Psoas muscle (tissue), 8 donors: ENCODE data around the gene HRH1. TPM values are rescaled to one million over a fixed set of nuclear protein-coding genes. Genes with fewer than 3 reads are reported as not detected.

Source experiments
- ATAC-seq, 4 donors: fragments of 200-7000 bp; cut with Tn5 transposase; one replicate each; pipeline ENCODE4 v1.9.1; 2020; ENCODE audit warnings: moderate library complexity in 3 of 4, mild to moderate bottlenecking in 2 of 4
- DNase-seq, 2 donors: peaks; one replicate each; pipeline ENCODE4 v3.0.0-alpha.2; 2020
- H3K27ac ChIP-seq: fragments of 200-600 bp; one replicate; pipeline ENCODE4 v1.8.0; 2022
- H3K27me3 ChIP-seq, 3 donors: fragments of 200-600 bp in 1 of 3; one replicate each; pipeline versions ENCODE4 v1.6.1 to v1.8.0; 2013 to 2022; ENCODE audit warnings: low read length in 2 of 3, mild to moderate bottlenecking in 2 of 3, moderate library complexity in 1 of 3; ENCODE audit not compliant: insufficient read depth in 3 of 3
- H3K36me3 ChIP-seq, 2 donors: fragments of 200-600 bp in 1 of 2; one replicate each; pipeline versions ENCODE4 v1.6.1 to v1.8.0; 2013 to 2022; ENCODE audit warnings: low read depth in 1 of 2, mild to moderate bottlenecking in 1 of 2, moderate library complexity in 1 of 2; ENCODE audit not compliant: insufficient read depth in 1 of 2
- H3K4me1 ChIP-seq: fragments of 200-600 bp; one replicate; pipeline ENCODE4 v1.8.0; 2022
- H3K4me3 ChIP-seq: fragments of 200-600 bp; one replicate; pipeline ENCODE4 v1.8.0; 2022; ENCODE audit warnings: mild to moderate bottlenecking
- H3K9me3 ChIP-seq: fragments of 200-600 bp; one replicate; pipeline ENCODE4 v1.8.0; 2022
- CTCF ChIP-seq: fragments of 200-600 bp; IDR thresholded peaks from one replicate; pipeline ENCODE4 v1.8.0; 2022; ENCODE audit warnings: antibody characterized with exemption
- WGBS, 3 donors: extraction: QIAGEN DNeasy Blood & Tissue Kit; methylation state at CpG; one replicate each; pipeline versions ENCODE4 v1.1.6 to v1.1.7; 2013; 5-methylcytosine and 5-hydroxymethylcytosine counted together
- intact Hi-C, 2 donors: fragments of 100-400 bp; cut with DNase I; formaldehyde crosslinking; loops; one replicate each; pipeline versions ENCODE4 v1.11.0 to v1.14.2; 2022
- polyA plus RNA-seq, 3 donors: library from polyadenylated mRNA; stranded (reverse); fragments of 200-250 nt; gene quantifications; one replicate each; pipeline ENCODE4 v1.2.3, GENCODE V29; 2013
- total RNA-seq, 4 donors: library from RNA; stranded (reverse); fragmentation: NEBNext Ultra II Directional in 2 of 4; extraction: Animal tissue kit (Norgen Biotek cat#: 25700) in 2 of 4; gene quantifications; one replicate each; pipeline versions ENCODE4 v1.2.1 to v1.2.4, GENCODE V29; 2021 to 2023
- donor health status: healthy with polysubstance abuse.
- donor health status: DM: no; HTN: no; CAD: no; lungs with moderate emphysema.
- donor health status: Bipolar disorder and iron deficiency.
- donor health status: healthy.
- donor health status: DM: yes; HTN: yes; CAD: no.
- donor health status: DM: no; HTN: no; CAD: no.
- donor health status: DM: no; HTN: no; CAD: no.
- donor health status: DM: yes; HTN: yes; CAD: no.

HRH1 gene
- total and polyA plus RNA-seq, 7 donors: 0.29 to 1.5 (median 1.2) TPM

DNA sequence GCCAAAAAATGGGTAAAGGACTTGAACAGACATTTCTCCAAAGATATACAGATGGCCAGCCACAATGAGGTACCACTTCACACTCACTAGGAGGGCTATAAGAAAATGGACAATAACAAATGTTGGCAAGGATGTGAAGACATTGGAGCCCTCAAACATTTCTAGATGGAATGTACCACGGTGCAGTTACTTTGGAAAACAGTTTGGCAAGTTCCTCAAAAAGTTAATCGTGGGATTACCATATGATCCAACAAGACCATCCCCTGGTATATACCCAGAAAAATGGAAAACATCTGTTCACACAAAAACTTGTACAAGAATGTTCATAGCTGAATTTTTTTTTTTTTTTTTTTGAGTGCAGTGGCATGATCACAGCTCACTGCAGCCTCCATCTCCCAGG lies 15.9 kb upstream of the HRH1 start:
- Histone ChIP-seq H3K36me3 (no peaks in the 10 kb centered on the region), H3K27ac (no peak overlapping the region), H3K9me3 (no peaks in the 10 kb centered on the region), H3K4me1 (no peaks in the 10 kb centered on the region), H3K27me3 (peaks cover 0 to 21% (median 3%) of the 10 kb centered on the region in 3 donors), H3K4me3 (no peak overlapping the region)
- 16 to 40% (median 30%) methylated on average over 2 of the region's 2 CpGs for WGBS, 3 donors
- intact Hi-C loops: loop anchor here in 1 of 2 donors (5.0 kb wide), 1 partner anchor 361 kb away; no protein-coding TSS in a partner anchor
- DNase-seq (no peak), ATAC-seq (no peak)
- TF ChIP-seq CTCF: no peak

DNA sequence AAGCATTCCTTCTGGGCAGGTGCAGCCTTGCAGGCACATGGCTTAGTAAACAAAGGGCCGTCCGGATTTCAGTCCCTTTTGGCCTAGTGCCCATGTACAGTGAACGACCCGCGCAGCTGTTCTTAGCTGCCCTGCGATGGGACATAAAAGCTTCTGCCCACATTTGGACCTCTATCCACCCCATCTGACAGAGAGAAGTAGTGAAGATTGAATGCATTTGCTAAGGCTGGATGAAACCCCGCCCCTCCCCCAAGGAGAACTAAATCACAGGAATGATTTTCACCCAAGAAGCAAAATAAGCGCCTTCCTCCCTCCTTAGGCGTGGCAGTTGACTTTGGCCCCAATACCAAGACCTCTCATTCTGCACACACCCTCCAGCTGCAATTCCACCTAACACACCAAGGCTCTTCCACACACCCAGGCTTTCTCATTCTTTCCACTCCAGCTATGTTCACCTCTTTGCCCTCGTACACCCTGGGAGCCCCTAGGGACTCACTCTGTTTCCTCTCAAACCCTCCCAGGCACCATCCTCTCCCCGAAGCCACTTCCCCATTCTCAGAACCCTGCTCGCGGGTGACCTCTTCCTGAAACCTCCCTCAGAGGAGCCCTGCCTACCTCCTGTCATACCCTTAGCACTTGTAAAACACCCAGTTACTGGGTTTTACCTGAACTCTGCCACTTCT lies 14.1 kb upstream of the HRH1 start:
- TF ChIP-seq CTCF: no peak
- Histone ChIP-seq H3K4me3 (no peak overlapping the region), H3K27me3 (peaks cover 0 to 24% (median 3%) of the 10 kb centered on the region in 3 donors), H3K4me1 (no peaks in the 10 kb centered on the region), H3K9me3 (no peaks in the 10 kb centered on the region), H3K27ac (no peak overlapping the region), H3K36me3 (no peaks in the 10 kb centered on the region)
- intact Hi-C loops: no loop called here
- 12 to 17% (median 12%) methylated on average over 13 of the region's 13 CpGs for WGBS, 3 donors
- ATAC-seq: no peak
- no peak for DNase-seq

DNA sequence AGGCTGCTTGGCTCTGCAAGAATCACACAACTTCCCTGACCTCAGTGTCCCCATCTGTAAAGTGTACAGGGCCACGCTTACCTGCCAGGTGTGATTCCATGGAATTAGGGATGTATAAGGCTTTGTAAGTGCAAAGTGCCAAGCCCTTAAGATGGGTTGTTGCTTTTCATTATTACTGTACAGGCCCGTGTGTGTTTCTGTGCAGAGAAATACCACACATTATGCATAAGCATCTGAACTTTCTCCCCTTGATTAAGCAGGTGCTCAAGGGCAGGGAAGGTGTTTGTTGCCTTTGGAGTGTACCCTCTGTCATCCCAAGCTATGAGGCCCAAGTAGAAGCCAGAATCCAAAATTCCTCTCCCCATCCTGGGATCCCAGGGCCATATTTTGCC lies 13.6 kb upstream of the HRH1 start:
- peaks cover 0 to 21% (median 3%) of the 10 kb centered on the region in 3 donors for H3K27me3 ChIP-seq
- TF ChIP-seq CTCF: no peak
- no peak overlapping the region for H3K4me3 ChIP-seq
- no peaks in the 10 kb centered on the region for H3K4me1 ChIP-seq
- ATAC-seq (no peak), DNase-seq (no peak)
- H3K9me3 ChIP-seq: no peaks in the 10 kb centered on the region
- 65 to 75% (median 73%) methylated on average over 2 of the region's 2 CpGs for WGBS, 3 donors
- H3K36me3 ChIP-seq: no peaks in the 10 kb centered on the region
- intact Hi-C loops: no loop called here
- H3K27ac ChIP-seq: no peak overlapping the region

- Histone ChIP-seq H3K27me3 (peaks cover 0 to 16% (median 3%) of the 10 kb centered on the region in 3 donors), H3K27ac (no peak overlapping the region), H3K36me3 (no peaks in the 10 kb centered on the region), H3K4me3 (no peak overlapping the region), H3K9me3 (no peaks in the 10 kb centered on the region), H3K4me1 (no peaks in the 10 kb centered on the region)
- no peak for DNase-seq
- TF ChIP-seq CTCF: no peak
- no peak for ATAC-seq
- WGBS, 3 donors: 93 to 95% (median 95%) methylated on average over 5 of the region's 5 CpGs
- intact Hi-C loops: no loop called here
Measured at GRCh38 chr3:11143476-11143875, 10.8 kb upstream of the HRH1 start.

- intact Hi-C loops: no loop called here
- ATAC-seq (no peak), DNase-seq (no peak)
- Histone ChIP-seq H3K9me3 (no peaks in the 10 kb centered on the region), H3K27ac (no peak overlapping the region), H3K4me3 (no peak overlapping the region), H3K27me3 (peaks cover 0 to 6% (median 3%) of the 10 kb centered on the region in 3 donors), H3K36me3 (no peaks in the 10 kb centered on the region), H3K4me1 (no peaks in the 10 kb centered on the region)
- 63 to 75% (median 74%) methylated on average over 5 of the region's 5 CpGs for WGBS, 3 donors
- no peak for TF ChIP-seq CTCF
Measured at GRCh38 chr3:11144996-11145395, 9.3 kb upstream of the HRH1 start.
